COLO829 (cell line): Measurements from ENCODE around the gene NKX2-3.

ENCODE experiments used
- DNase-seq: peaks from one replicate; pipeline ENCODE4 v3.0.0; 2012; ENCODE audit warnings: low spot score

NKX2-3 gene

DNA sequence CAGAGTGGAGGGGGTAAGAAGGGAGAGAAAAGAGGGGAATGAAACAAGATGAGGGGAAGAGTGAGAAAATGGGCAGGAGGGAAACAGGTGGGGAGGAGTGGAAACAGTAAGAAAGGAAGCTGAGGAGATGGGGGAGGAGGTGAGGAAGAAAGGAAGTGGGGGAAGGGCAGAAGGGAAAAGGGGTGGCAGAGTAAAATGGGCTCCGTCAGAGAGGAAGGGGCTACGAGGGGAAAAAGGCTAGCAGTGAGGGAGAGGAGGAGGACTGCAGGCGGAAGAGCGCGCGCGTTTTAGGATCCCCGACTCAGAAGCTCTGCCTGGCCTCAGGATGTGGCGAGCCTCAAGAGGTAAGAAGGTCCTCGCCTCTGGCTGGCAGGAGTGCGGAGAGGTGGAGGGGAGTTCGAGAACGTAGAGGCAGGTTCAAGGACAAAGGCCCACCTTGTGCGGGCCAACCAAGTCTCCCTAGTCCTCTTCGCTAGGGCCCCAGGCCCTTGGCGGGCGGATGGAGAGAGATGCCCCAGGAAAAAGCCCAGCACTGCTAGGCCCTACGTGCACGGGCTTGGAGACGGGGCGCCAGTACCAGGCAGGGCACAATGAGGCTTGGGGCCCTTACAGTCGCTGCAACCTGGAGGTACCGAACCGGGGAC lies 5.8 kb upstream of the NKX2-3 start:
- no peak for DNase-seq

DNA sequence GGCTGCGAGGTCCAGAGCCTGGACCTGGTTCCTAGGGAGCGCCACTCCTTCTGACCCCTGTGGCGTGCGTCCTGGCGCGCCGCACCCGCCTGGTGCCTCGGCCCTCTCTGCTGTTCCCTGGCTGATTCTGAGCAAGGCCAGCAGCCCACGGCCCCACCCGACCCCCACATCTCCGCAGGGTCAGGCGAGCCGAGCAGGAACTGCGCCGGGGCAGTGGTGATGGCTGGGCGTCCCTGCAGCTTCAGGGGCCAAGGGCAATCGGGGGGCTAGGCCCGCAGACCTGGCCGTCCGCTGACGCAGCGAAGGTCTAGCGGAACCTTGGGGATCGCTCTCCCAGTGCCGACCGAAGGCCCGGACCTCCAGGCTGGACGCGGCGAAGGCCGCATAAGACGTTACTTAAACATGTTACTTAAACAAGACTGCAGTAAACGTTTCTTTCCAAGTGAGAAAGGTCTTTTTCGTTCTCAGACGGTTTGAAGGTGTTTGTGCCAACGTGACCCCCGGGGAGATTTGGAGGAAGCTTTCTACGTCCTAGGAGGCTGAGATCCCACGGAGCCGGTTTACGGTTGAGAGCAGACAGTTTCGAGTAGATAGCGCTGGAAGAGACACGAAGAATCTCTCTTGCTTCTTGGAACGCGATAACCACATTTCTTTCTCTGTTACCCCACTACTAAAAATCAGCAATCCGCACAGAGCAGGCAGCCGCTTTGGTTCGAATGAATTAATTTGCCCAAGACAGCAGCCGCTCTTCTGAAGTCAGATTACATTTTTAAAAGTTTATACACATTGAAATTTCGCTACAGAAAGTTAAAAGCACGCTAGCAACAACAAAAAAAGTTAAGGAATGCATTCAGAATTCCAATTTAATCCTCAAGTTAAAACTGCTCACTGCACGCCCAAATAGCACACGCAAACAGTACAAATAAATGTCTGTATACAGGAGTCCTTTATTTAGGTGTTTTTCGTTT lies 4.9 kb upstream of the NKX2-3 start:
- no peak for DNase-seq

DNA sequence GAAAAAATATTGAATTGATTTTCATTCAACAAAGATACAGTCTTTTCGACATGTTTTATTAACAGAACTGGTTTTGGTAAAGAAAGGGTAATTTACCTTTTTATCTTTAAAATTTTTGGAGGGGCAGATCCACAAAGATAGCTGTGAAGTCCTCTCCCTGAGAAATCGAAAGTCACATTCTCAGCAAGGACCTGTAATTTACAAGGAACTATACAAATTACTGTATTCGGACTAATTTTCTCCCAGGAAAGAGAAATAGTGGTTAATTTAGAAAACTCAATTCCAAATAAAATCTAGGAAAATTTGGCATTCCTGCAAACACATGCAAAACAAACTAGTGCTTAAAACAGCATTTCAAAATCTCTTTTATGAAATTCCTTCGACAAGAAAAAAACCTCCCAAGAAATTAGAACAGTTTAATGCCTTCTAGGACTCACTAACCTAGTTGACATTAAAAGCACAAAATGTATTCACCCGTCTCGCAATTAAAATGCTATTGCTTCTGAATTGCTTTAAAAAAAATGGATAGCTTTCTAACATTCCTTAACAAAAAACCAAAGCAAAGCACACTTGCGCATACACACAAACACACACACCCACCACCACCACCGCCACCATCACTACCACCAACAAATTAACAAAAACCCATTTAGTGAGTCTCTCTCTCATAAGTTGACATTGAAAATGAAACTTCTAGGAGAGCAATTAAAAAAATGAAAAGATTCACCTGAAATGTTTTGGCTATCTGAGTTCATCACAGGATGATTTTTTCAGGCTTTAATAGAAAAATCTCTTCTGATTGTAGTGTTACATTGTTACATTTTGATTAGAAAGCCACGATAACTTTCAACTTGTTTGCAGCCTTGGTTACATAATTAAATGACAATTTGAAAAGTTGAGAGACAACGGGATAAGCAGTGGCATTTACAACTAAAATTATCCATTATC lies 4.0 kb upstream of the NKX2-3 start:
- DNase-seq = no peak

DNA sequence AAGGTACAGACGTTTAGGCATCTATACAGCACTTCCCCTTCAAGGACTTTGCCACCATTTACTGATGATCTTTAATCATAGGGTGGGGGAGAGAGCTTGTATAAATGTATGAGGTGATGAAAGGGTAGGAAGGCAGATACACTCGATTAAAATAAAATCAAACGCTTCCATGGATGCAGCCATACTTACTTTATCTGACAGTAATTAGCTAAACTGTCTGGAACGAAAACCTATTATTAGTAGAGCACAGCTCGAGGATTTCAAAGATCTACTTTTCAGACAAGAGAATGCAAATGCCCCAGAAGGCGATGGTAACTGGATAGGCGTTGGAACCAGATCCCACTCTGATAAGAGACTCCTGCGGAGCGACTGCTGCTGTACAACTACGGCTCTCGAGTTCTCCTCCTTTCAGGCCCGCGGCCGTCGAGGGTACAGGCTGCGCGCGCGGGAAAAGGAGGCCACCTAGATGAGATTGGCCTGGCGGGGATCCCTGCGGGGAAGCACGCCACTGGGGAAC lies 3.1 kb upstream of the NKX2-3 start:
- DNase-seq = no peak

DNA sequence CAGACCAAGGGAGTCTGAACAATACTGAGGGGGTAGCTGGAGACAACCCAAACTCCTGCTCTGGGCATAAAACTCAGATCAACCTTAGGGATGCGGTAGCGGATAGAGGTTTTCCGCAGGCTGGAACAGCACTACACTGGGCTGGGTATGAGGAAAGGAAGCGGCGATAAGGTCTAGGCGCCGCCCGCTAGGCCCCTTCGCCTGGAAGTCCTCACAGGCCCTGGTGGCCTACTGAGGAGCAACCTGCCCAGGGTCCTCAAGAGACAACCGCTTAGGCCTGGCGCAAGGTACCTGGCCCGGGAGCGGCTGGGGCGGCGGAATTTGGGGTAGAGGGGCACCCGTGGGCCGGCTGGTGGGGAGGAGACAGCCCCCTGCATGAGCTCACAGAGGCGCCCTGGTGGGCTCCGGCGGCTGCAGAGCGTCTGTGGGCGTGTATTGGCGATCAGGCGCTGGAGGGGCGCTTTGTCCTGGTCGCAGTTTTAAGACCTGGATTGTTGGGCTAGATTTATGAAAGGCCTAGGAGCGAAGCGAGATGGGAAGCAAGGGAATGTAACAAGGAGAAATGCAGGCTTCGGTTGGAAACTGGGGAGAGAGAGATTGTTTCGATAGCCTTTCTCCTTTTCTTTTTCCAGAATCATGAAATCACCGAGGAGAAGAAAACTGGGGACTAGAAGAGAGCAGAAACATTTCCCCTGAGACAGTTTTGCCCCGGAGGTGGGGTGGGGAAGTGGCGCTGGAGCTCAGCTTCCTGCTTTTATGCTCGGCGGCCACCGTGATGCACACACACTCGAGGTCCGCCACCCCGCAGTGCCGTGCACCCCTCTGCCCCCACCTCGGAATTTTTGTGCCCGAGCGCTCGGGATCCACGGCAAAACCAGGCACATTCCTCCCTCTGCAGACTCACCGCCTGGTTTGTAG lies 2.4 kb upstream of the NKX2-3 start:
- DNase-seq = no peak

DNA sequence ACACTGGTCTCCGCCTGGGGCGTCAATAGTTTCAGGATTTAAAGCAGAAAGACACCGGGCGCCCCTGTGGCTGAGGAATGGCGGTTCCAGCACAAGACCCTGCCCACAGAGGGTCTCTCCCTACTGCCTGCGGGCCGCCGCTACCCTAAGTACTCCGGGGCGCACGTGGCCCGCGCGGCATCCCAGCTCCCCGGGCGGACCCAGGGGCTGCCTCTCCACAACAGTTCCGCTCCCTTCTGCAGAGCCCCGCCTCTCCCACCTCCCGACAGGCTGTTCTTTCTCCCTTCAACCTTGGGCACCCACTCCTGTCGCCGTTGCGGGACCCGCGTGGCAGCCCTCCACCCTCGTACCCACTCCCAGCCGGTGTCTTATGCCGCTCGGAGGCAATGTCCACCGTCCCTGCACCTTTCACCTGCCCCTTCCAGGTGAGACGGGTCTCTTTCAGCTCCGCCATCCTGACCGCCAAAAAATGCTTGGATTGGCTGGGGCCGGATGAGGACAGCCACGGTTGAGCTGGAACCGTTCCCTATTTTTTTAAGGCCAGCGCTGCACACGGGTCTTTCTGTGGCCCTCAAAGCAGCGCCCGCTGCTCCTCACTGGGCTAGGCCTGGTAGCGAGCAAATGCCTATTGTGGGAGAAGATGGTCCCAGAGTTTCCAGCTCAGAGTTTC lies 1.6 kb upstream of the NKX2-3 start:
- no peak for DNase-seq

DNA sequence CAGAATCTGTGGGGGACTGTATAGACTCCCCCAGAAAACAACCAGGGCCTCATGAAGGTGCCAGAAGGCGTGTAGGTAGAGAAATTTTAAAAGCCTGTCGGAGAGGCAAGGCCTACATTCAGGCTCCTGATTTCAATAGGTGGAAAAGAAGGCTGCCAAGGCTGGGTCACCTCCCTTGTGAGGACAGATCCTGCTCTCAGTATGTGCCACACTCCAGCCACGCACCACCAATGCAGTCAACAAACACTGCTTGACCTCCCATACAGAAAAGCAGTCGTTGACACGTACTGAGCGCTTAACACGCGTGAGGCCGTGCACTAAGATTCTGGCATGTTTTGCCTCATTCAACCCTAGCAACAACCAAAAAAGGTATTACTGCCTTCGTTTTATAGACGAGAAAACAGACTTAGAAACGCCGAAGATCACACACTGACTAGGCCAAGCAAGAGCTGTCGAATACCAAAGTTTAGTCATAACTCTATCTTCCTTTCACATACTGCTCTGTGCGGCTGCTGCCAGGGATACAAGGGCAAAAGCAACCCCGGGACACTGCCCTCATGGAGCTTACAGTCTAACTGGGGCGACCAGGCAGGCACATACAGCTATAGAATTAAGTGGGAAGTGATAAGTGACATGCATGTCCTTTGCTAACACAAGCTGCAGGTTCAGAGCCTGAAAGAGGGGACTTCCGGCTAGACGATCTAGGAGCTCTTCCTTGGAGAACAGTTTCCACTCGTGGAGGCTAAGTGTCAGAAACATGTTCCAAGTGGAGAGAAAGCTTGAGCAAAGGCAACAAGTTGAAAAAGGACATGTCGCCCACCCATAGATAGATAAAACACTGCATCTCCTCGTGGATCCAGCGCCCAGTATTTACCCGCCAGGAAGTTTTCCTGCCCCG lies 797 bp upstream of the NKX2-3 start:
- DNase-seq = no peak

DNA sequence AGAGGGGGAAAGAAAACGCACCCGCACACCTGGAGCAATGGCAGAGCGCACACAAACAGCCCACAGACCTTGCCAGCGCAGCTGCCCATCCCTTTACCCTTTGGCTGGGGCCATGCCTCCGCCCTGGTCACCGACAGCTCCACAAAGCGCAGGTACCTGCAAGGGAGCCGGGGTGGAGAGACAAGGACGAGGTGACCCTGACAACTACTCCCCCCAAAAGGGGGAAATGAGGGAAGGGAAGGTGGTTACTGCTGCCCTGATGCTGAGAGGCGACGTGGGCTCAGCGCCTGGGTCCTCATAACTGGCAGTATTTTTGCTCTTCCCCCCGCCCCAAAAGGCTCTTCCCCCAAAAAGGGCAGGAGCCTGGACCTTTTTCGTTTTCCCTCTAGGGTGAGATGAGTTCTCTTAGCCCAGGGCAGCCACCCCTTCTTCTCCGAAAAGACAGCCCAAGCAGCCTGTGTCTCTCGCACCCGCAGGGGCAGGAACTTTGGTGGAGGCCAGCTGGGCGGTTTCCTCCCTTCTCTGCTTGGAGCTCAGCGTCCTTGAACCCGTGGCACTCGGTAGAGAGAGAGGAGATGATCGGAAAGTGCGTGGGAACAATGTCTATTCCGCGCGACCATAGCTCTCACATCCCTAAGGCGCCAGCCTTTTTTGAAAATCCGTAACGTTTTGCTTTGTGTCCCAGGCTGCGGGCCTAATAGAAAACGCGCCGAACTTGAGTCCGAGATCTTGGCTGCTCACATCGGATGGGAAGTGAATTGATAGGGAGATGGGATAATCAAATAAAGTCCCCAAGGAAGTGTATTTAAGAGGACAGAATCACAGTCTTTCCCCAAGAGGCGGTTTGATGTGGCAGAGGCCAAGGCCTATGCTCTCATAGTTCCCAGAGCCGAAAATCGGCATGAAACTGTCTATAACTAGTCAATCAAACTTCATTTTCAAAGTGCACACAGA lies 1.0 kb downstream of the NKX2-3 start:
- DNase-seq = no peak

DNA sequence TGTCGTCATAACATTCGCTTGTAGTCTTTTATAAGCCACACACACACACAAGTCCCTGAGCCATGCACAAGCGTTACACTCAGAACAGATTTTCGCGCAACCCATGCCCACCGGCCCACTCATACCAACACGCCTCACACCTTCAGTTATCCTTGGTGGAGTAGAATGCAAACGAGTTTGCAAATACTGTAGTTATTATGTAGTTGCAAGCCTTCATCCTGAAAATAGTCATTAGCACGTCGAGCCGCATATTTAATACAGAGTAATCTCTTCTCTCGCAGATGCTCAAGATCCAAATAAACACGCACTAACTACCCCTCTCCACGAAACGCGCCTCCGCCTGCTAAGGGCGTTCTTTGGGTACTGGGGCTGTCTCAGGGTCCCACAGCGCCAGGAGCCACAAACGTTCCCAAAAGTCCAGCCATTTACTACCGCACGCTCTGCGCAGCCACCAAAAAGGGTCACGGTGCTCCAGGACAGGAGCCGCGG lies 1.8 kb downstream of the NKX2-3 start:
- DNase-seq = no peak

DNA sequence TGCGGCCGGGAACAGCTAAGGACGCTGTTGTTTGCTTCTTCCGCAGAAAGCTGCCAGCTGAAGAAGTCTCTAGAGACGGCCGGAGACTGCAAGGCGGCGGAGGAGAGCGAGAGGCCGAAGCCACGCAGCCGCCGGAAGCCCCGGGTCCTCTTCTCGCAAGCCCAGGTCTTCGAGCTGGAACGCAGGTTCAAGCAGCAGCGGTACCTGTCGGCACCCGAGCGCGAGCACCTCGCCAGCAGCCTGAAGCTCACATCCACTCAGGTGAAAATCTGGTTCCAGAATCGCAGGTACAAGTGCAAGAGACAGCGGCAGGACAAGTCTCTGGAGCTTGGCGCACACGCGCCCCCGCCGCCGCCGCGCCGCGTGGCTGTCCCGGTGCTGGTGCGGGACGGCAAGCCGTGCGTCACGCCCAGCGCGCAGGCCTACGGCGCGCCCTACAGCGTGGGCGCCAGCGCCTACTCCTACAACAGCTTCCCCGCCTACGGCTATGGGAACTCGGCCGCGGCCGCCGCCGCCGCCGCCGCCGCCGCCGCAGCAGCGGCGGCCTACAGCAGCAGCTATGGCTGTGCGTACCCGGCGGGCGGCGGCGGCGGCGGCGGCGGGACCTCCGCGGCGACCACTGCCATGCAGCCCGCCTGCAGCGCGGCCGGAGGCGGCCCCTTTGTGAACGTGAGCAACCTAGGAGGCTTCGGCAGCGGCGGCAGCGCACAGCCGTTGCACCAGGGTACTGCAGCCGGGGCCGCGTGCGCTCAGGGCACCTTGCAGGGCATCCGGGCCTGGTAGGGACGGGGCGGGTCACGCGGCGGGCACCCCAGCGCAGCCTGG lies 2.4 kb downstream of the NKX2-3 start:
- DNase-seq = no peak

DNA sequence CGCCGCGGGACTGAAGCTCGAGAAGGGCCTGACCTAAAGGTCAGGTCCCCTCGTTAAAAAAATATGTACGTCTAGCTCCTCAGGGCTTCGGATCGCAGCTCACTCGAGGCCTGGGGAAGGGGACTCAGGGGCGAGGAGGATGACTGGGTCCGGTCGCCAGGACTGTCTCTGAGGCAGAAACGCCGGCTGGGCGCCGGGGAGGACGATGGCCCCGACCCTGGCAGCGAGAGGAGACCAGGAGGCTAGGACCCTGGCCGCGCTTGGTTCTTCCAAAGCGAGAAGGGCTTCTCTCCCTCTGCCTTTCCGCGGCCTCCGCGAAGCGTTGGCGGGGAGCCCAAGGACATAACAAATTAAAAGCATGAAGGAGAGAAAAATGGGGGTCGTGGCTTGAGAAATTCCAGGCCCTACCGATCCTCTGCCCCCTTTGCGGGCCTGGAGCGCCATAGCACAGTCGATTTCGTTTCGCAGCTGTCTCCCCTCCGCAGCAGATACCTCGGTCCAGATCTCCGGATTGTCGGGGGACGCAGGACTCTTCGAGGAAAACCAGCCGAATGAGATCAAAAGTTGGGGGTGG lies 3.1 kb downstream of the NKX2-3 start:
- no peak for DNase-seq

DNA sequence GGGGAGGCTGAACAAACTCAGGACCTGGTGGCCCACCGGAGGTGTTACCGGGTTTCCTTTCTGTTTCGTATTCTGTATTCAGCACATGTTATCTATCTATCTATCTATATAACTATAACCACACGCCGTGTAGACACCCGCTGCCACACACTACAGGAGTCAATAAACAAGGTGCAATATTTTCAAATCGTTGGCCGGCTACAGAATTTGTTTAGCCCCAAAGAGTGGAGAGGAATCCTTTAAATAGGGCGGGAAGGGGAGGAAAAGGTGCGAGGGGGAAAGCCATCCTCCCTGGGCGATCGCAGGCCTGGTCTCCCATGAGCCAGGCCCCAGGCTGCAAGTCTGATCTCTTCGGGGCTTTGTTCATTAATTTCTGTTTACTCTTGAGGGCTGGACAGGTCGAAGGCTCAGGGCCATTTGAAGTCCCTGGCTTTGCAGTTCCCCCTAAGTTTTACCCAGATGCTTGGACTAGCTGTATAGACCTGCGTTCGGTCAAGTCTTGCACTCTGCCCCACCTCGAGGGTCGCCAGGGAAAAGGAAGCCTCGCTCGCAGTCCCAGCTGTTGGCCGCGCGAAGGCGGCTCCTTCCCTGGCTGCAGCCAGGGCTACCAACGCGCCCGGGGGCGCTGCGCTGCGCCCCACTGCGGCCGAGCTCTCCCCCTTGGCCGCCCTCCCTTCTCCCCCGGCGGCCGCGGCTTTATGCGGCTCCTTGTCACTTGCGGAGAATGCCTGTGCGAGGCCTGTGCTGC lies 3.8 kb downstream of the NKX2-3 start:
- DNase-seq = no peak

DNA sequence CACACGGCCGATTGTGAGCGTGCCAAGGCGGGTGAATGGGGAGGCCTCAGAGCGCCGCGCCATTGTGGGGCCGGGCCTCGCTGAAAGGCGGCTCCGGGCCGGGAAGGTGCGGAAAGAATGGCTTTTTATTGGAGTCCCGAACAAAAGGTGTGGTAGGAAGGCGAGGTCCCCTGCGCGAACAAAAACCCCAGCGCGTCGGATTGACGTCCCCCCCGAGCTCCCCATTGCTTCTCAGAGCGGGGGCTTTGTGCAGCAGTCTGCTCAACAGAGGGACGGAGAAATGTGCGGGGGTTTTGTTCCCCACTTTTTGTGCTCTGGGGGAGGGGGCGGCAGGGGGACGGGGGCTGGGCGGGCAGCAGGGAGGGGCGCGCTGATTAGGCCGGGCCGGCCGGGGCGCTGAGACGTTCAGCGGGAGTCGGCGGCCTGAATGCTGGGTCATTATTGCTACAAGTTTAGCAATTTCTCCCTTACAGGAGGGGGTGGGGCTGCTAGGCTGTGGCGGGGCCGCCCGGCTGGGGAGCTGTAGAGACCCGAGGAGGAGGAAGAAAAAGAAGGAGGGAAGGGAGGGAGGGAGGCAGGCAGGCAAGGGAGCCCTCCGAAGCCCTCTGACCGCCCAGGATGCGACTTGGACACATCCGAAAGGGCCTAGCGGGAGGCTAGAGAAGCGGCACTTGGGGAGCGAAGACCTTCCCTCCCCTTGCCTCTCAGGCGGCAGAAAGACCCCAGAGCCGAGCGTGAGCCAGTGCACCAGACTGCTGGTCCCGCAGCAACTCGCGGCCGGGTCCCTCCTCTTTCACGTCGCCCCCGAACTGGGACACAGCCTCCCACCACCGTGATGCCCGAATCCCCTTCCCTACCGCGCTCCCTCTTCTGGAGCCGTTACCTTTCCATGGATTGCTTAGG lies 4.6 kb downstream of the NKX2-3 start:
- DNase-seq = no peak

DNA sequence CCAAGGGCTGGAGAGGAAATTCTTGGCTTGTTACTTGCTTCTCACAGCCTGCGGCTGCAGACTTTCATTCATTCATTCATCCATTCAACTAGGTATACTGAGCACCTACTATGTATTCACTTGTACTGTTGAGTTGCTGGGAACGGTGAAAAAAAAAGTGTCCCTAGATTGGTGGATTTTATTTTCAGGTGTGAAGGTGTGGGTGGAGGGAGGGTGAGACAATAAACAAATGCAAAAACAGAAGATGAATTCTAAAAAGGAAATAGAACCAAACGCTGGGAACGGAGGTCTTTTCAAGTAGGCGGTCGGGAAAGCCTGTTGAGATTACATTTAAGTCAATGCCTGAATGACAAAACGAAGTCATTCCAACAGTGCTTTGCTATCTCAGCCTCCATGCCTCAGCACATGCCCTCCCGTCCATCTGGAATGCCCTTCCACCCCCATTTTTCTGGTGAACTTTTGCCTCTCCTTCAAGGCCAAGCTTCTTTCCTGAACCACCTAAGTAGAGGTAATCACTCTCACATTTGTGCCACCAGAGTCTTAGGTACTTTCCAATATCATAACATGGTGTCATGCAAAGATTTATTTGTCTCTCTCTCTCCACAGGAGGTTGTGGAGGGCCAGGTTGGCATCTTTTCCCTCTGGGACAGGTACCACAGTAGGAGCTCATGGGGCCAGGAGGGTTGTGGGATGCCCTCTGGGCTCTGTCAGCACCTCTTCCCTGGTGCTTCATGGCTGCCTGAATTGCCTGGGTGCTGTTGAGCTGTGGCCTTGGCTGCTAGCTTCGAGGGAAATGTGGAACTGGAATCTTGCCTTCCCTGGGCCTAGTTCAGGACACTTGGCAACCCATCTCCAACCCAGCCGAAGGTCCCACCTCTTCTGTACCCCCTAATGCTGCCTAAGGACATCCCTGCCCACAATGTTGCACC lies 5.5 kb downstream of the NKX2-3 start:
- DNase-seq = no peak
